ENCODE data around the gene DGAT2. TPM values are rescaled to one million over a fixed set of nuclear protein-coding genes. Genes with fewer than 3 reads are reported as not detected.

DGAT2 gene
- total RNA-seq, 1 donor from 2014 or later: 26.0 TPM

DNA sequence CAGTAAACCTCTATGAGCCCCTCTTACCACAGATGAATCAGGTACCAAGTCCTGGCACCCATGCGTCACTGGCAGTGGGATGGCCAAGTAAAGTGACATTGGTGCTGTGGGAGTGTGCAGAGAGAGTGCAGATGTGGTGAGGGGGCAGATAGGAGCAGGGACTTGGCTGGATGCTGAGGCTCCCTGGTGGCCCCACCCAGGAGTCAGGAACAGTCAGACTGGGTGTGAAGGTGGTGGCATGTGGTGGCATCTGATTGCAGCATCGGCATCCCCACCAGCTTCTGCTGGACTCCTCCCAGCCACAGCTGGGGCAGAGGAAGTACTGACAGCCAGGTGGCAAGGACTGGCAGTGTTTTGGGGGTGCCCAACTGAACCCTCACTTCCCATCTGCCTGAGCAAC is 11.4 kb downstream of the DGAT2 start:
- Histone ChIP-seq H3K4me1 (no peaks in the 10 kb centered on the region), H3K4me3 (no peak overlapping the region), H3K27me3 (no peaks in the 10 kb centered on the region), H3K27ac (no peak overlapping the region), H3K36me3 (no peaks in the 10 kb centered on the region), H3K9me3 (no peaks in the 10 kb centered on the region)
- intact Hi-C loops (cut with DNase I): no loop called here
- DNase-seq (ENCODE audit: extremely low spot score in 2 of 2): no peak
- no peak for TF ChIP-seq POLR2A (IDR thresholded peaks at IDR 0.05)
- TF ChIP-seq, protein P1, sequence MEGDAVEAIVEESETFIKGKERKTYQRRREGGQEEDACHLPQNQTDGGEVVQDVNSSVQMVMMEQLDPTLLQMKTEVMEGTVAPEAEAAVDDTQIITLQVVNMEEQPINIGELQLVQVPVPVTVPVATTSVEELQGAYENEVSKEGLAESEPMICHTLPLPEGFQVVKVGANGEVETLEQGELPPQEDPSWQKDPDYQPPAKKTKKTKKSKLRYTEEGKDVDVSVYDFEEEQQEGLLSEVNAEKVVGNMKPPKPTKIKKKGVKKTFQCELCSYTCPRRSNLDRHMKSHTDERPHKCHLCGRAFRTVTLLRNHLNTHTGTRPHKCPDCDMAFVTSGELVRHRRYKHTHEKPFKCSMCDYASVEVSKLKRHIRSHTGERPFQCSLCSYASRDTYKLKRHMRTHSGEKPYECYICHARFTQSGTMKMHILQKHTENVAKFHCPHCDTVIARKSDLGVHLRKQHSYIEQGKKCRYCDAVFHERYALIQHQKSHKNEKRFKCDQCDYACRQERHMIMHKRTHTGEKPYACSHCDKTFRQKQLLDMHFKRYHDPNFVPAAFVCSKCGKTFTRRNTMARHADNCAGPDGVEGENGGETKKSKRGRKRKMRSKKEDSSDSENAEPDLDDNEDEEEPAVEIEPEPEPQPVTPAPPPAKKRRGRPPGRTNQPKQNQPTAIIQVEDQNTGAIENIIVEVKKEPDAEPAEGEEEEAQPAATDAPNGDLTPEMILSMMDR (IDR thresholded peaks at IDR 0.05): no peak
- no peak for TF ChIP-seq POLR2AphosphoS5 (IDR thresholded peaks at IDR 0.05; ENCODE audit: insufficient read depth in 1 of 2, low read depth in 1 of 2)

DNA sequence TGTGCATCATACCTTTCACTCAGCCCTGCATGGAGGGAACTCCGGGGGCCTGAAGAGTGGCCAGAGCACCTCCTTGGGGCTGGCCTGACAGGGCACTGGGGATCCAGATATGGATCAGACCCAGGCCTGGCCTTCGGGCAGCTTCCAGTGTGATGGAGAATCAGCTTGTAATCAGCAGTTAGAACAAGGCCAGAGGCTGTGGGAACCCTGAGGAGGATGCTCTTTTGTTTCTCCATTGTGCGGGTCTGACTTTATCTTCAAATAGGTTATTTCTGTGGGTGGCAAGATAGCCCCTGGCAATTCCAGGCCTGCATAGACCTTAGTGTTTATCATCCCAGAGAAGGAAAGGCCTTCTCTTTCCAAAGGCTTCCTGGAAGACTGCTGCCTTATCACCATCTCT is 12.3 kb downstream of the DGAT2 start:
- TF ChIP-seq POLR2A (IDR thresholded peaks at IDR 0.05) (no peak), POLR2AphosphoS5 (IDR thresholded peaks at IDR 0.05; ENCODE audit: insufficient read depth in 1 of 2, low read depth in 1 of 2) (no peak)
- TF ChIP-seq, protein P1 (IDR thresholded peaks at IDR 0.05): no peak
- DNase-seq (ENCODE audit: extremely low spot score in 2 of 2): no peak
- no peaks in the 10 kb centered on the region for H3K9me3 ChIP-seq
- no peaks in the 10 kb centered on the region for H3K4me1 ChIP-seq
- no peaks in the 10 kb centered on the region for H3K36me3 ChIP-seq
- H3K4me3 ChIP-seq: no peak overlapping the region
- intact Hi-C loops (cut with DNase I): no loop called here
- no peaks in the 10 kb centered on the region for H3K27me3 ChIP-seq
- H3K27ac ChIP-seq: no peak overlapping the region

DNA sequence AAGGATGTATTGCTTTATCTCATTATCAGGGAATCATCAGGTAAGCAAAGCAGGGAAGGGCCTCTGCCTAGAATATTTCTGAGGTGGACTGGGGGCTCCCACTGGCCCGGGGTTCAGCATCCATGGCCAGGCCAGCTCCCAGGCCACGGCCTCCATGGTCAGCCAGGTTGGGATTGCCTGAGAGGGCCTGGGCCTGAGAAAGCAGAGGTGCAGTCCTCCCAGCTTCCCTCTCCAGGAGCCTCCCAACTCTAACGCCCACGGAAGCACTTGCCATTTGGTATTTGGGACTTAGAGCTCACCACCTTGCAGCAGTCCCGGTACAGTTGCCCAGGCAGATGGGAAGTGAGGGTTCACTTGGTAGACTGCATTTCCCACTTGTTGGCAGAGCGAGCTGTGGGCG is 12.7 kb downstream of the DGAT2 start:
- intact Hi-C loops (cut with DNase I): no loop called here
- TF ChIP-seq POLR2AphosphoS5 (IDR thresholded peaks at IDR 0.05; ENCODE audit: insufficient read depth in 1 of 2, low read depth in 1 of 2) (no peak), POLR2A (IDR thresholded peaks at IDR 0.05) (no peak)
- TF ChIP-seq, protein P1 (IDR thresholded peaks at IDR 0.05): no peak
- Histone ChIP-seq H3K36me3 (no peaks in the 10 kb centered on the region), H3K27ac (no peak overlapping the region), H3K4me3 (no peak overlapping the region), H3K27me3 (no peaks in the 10 kb centered on the region), H3K4me1 (no peaks in the 10 kb centered on the region), H3K9me3 (no peaks in the 10 kb centered on the region)
- no peak for DNase-seq (ENCODE audit: extremely low spot score in 2 of 2)

DNA sequence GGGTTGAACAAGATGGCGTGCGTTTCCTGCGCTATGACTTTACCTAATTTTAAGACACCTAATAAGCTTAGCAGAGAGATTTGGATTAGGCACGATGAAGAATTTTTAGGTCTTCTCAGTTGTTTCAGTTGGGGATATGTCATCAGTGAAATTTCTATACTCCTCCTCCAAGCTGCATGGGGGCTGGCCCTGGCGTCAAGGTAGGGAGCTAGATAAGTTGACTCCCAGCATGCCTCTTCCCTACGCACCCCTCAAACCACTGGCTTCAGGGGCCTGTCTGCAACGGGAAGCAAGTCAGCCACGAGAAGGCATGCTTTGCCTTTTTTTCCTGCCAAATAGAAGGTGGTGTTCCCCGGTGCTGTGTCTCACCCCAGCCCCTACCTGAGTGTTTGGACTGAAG is 13.3 kb downstream of the DGAT2 start:
- no peaks in the 10 kb centered on the region for H3K9me3 ChIP-seq
- H3K36me3 ChIP-seq: no peaks in the 10 kb centered on the region
- no peak overlapping the region for H3K4me3 ChIP-seq
- no peak overlapping the region for H3K27ac ChIP-seq
- no peak for DNase-seq (ENCODE audit: extremely low spot score in 2 of 2)
- no peak for TF ChIP-seq POLR2A (IDR thresholded peaks at IDR 0.05)
- H3K4me1 ChIP-seq: no peaks in the 10 kb centered on the region
- no peaks in the 10 kb centered on the region for H3K27me3 ChIP-seq
- intact Hi-C loops (cut with DNase I): no loop called here

DNA sequence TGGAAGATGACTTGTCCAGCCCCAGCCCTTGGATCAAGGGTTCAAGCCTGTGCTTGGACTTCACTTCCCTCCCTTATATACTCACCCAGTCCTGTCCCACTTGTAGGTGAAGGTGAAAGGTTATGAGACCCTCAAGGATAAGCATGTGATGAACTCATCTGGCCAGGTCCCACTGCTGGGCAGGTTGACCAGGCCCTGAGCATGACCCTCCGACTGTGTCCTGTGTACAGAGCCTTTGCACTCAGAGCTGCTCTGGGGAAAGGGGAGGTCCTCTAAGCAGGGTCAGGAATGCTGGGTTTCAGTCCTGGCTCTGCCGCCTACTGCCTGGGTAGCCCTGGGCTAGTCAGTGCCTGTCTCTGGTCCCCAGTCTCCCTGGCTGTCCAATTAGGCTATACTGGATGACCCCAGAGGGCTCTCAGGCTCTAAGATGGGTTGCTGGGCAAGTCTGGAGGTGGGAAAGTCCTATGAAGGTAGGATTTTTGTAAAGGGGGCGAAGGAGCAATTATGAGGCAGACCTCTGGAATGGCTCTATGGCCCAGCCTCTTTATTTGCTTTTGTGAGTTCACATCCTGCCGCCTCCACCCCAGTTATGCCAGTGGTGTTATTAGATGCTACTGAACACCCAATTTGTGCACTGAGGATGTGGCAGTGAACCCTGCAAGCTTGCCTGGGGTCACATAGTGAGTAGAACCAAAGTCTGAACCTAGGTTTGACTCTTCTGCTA is 14.1 kb downstream of the DGAT2 start:
- Histone ChIP-seq H3K27me3 (no peaks in the 10 kb centered on the region), H3K4me1 (no peaks in the 10 kb centered on the region), H3K4me3 (no peak overlapping the region), H3K36me3 (no peaks in the 10 kb centered on the region), H3K27ac (no peak overlapping the region), H3K9me3 (no peaks in the 10 kb centered on the region)
- TF ChIP-seq, protein P1 (IDR thresholded peaks at IDR 0.05): no peak
- TF ChIP-seq POLR2A (IDR thresholded peaks at IDR 0.05) (no peak), POLR2AphosphoS5 (IDR thresholded peaks at IDR 0.05; ENCODE audit: insufficient read depth in 1 of 2, low read depth in 1 of 2) (no peak)
- intact Hi-C loops (cut with DNase I): no loop called here
- no peak for DNase-seq (ENCODE audit: extremely low spot score in 2 of 2)

Data from vagina (tissue), 2 donors.